Endothelial cell of umbilical vein (primary cell): ENCODE measurements around the gene CD226. TPM values are rescaled to one million over a fixed set of nuclear protein-coding genes. Genes with fewer than 3 reads are reported as not detected.

ENCODE experiments used
- BruUV-seq: library from RNA; stranded (reverse); fragments of 400-500 nt; replicated peaks from 2 replicates; lab custom pipeline; 2021; lab: Mats Ljungman, UMichigan
- CTCF ChIA-PET: fragments of 300-600, 350-600 bp; sonication (Branson Sonifier 250); formaldehyde crosslinking; loops from one replicate; lab custom pipeline; 2021; ENCODE audit warnings: antibody characterized with exemption, inconsistent platforms; lab: Charles Lee
- POLR2A ChIA-PET: fragments of 300-600, 350-600 bp; sonication (Branson Sonifier 250); formaldehyde crosslinking; loops from one replicate; lab custom pipeline; 2021; ENCODE audit warnings: antibody characterized with exemption, inconsistent platforms; lab: Charles Lee
- DNase-seq: peaks from one replicate; pipeline ENCODE4 v3.0.0-alpha.2; 2011; ENCODE audit warnings: low read depth, low spot score
- FAIRE-seq: peaks from 2 replicates; lab custom pipeline; 2011; peaks lifted over from hg19 to GRCh38; lab: Jason Lieb, UNC
- H2AFZ ChIP-seq: 2 replicates; pipeline ENCODE4 v1.6.0; 2012; ENCODE audit warnings: low read depth, low read length, control low read depth, inconsistent platforms
- H3K27ac ChIP-seq: 2 replicates; pipeline ENCODE4 v1.5.1; 2011; ENCODE audit warnings: low read depth, mild to moderate bottlenecking, control low read depth, low read length, moderate library complexity; ENCODE audit not compliant: insufficient read depth
- H3K27me3 ChIP-seq, 2 experiments: 2 replicates each; pipeline versions ENCODE4 v1.6.0 to v1.6.1; 2011; ENCODE audit warnings: low read length in 2 of 2, mixed read lengths in 1 of 2; ENCODE audit not compliant: control insufficient read depth in 2 of 2, insufficient read depth in 2 of 2
- H3K36me3 ChIP-seq, 2 experiments: 2 replicates in 1 of 2; 3 replicates in 1 of 2; pipeline ENCODE4 v1.5.1; 2011; ENCODE audit warnings: low read length in 2 of 2, mild to moderate bottlenecking in 1 of 2, moderate library complexity in 1 of 2; ENCODE audit not compliant: control insufficient read depth in 2 of 2, insufficient read depth in 2 of 2; ENCODE audit errors: extremely low read depth in 1 of 2
- H3K4me1 ChIP-seq: 3 replicates; pipeline ENCODE4 v1.5.1; 2011; ENCODE audit warnings: mild to moderate bottlenecking, low read length; ENCODE audit not compliant: control insufficient read depth, insufficient read depth; ENCODE audit errors: extremely low read depth
- H3K4me2 ChIP-seq: 2 replicates; pipeline ENCODE4 v1.6.1; 2011; ENCODE audit warnings: low read length, control low read depth, mixed read lengths; ENCODE audit not compliant: insufficient read depth
- H3K4me3 ChIP-seq, 3 experiments: fragments of 200-600 bp in 1 of 3; sonication (generic), shearing (Covaris generic) in 1 of 3; replicated peaks in 1 of 3; 2 replicates each; pipeline ENCODE4 v1.5.1; 2011 to 2016; ENCODE audit warnings: control low read depth in 3 of 3, low read length in 3 of 3, mild to moderate bottlenecking in 2 of 3, inconsistent platforms in 1 of 3, low read depth in 1 of 3, moderate library complexity in 1 of 3; ENCODE audit not compliant: insufficient read depth in 1 of 3
- H3K79me2 ChIP-seq: 2 replicates; pipeline ENCODE4 v1.6.0; 2012; ENCODE audit warnings: low read length, inconsistent platforms; ENCODE audit not compliant: control insufficient read depth, insufficient read depth
- H3K9ac ChIP-seq: replicated peaks from 2 replicates; pipeline ENCODE3; 2011; ENCODE audit warnings: low read length, control low read depth; ENCODE audit not compliant: insufficient read depth; ENCODE audit errors: extremely low read depth
- H3K9me1 ChIP-seq: replicated peaks from 3 replicates; pipeline ENCODE4 v1.6.0; 2011; ENCODE audit warnings: mild to moderate bottlenecking, low read length; ENCODE audit not compliant: control insufficient read depth, insufficient read depth; ENCODE audit errors: extremely low read depth
- H3K9me3 ChIP-seq: replicated peaks from 2 replicates; pipeline ENCODE4 v1.5.1; 2012; ENCODE audit warnings: low read length, inconsistent platforms; ENCODE audit not compliant: control insufficient read depth, insufficient read depth
- H4K20me1 ChIP-seq: replicated peaks from 2 replicates; pipeline ENCODE3; 2011; ENCODE audit warnings: mild to moderate bottlenecking, low read length; ENCODE audit not compliant: control insufficient read depth, insufficient read depth; ENCODE audit errors: extremely low read depth
- EZH2 ChIP-seq: IDR thresholded peaks from 2 replicates; pipeline ENCODE4 v1.6.1; 2012; ENCODE audit warnings: borderline replicate concordance, low read depth, mild to moderate bottlenecking, moderate library complexity, low read length, inconsistent platforms; ENCODE audit not compliant: severe bottlenecking
- FOS ChIP-seq: IDR thresholded peaks from 2 replicates; pipeline ENCODE4 v1.6.1; 2011; ENCODE audit warnings: mild to moderate bottlenecking, low read length, moderate library complexity, borderline replicate concordance; ENCODE audit not compliant: insufficient read depth
- GATA2 ChIP-seq: IDR thresholded peaks from 2 replicates; pipeline ENCODE4 v1.7.0; 2011; ENCODE audit warnings: low read depth, mild to moderate bottlenecking, moderate library complexity, mixed read lengths, low read length; ENCODE audit not compliant: insufficient read length, insufficient read depth
- JUN ChIP-seq: IDR thresholded peaks from 2 replicates; pipeline ENCODE4 v1.6.1; 2011; ENCODE audit warnings: borderline replicate concordance, low read depth; ENCODE audit not compliant: insufficient read length, insufficient read depth
- MYC ChIP-seq: IDR thresholded peaks from one replicate; pipeline ENCODE4 v1.6.1; 2011; ENCODE audit warnings: mild to moderate bottlenecking, low read depth, low read length
- POLR2A ChIP-seq: IDR thresholded peaks from 2 replicates; pipeline ENCODE4 v1.6.1; 2012; ENCODE audit warnings: low read depth, mild to moderate bottlenecking, control low read depth, low read length
- POLR2AphosphoS5 ChIP-seq: IDR thresholded peaks from 2 replicates; pipeline ENCODE4 v1.6.1; 2012; ENCODE audit warnings: low read depth, mild to moderate bottlenecking, control low read depth, low read length, moderate library complexity; ENCODE audit not compliant: insufficient read depth
- dilution Hi-C: fragments of 300-500 bp; cut with MboI; formaldehyde crosslinking; loops from one replicate; pipeline ENCODE4 v1.15.0; 2019; ENCODE audit warnings: low sequenced_read_pairs; ENCODE audit not compliant: extremely low pct_ligation_motif_present
- intact Hi-C: fragments of 100-400 bp; cut with micrococcal nuclease; formaldehyde crosslinking; loops from one replicate; pipeline ENCODE4 v1.10.0; 2022
- polyA plus RNA-seq, 4 experiments: library from polyadenylated mRNA; depleted of rRNA in 3 of 4; stranded (reverse) in 3 of 4; unstranded in 1 of 4; fragments of >200 nt; gene quantifications; 2 replicates each; pipeline versions ENCODE4 v1.2.1 to v1.2.3, GENCODE V29; 2011 to 2012; ENCODE audit warnings: missing spikeins in 1 of 4
- total RNA-seq: library from RNA; stranded (reverse); gene quantifications from 2 replicates; pipeline ENCODE4 v1.2.3, GENCODE V29; 2021
- TF ChIP-seq, protein P1 (sequence below): IDR thresholded peaks from 2 replicates; pipeline ENCODE4 v1.6.1; 2011; ENCODE audit not compliant: insufficient read depth, insufficient read length
- TF ChIP-seq, protein P2 (sequence below), 2 donors: IDR thresholded peaks; 1 replicate in 1 of 2; 2 replicates in 1 of 2; pipeline ENCODE4 v1.5.1; 2011; ENCODE audit warnings: low read length in 2 of 2, mild to moderate bottlenecking in 2 of 2, moderate library complexity in 2 of 2, control low read depth in 1 of 2, inconsistent platforms in 1 of 2, low read depth in 1 of 2; ENCODE audit not compliant: insufficient read depth in 1 of 2; ENCODE audit errors: extremely low read depth in 1 of 2

The CD226 gene
- total and polyA plus RNA-seq, 2 donors (not counting 3 experiments of a cell fraction or from before 2014, with no cell fraction given), result 0.20 TPM; not detected in 1

DNA sequence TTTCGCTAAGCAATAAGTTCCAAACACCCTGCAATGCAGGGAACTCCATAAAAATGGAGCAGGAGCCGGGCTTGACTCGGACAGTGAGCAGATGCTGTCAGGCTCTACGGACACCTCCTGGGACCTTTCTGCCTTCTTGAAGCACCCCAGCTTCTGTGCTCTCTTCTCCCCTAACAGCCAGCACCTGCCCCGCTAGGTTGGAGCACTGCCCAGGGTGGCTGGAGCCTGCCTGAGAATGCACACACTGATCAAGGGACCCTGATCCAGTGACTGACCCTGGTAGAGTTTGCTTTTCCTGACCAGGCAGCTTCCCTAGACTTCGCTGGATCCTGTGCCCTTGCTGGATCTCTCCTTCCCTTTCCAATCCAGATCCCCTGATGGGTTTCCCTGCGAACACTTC lies 40.9 kb downstream of the CD226 start:
- ChIA-PET POLR2A (no interaction called here), CTCF (no interaction called here)
- BruUV-seq, result no TSS peak
- Histone ChIP-seq H3K4me2 (no peak overlapping the region), H3K4me3 (no peak overlapping the region), H3K36me3 (no peaks in the 10 kb centered on the region), H3K27me3 (no peaks in the 10 kb centered on the region), H3K4me1 (no peaks in the 10 kb centered on the region), H3K9me1 (no peaks in the 10 kb centered on the region), H3K9ac (no peak overlapping the region), H4K20me1 (no peaks in the 10 kb centered on the region), H2AFZ (no peak overlapping the region), H3K27ac (no peak overlapping the region), H3K79me2 (no peaks in the 10 kb centered on the region), H3K9me3 (no peaks in the 10 kb centered on the region)
- FAIRE-seq (no peak), DNase-seq (no peak)
- dilution Hi-C loops (no loop called here), intact Hi-C loops (no loop called here)
- TF ChIP-seq FOS (no peak), JUN (no peak), GATA2 (no peak), POLR2AphosphoS5 (no peak), EZH2 (no peak), MYC (no peak), POLR2A (no peak)
- TF ChIP-seq, protein P1, sequence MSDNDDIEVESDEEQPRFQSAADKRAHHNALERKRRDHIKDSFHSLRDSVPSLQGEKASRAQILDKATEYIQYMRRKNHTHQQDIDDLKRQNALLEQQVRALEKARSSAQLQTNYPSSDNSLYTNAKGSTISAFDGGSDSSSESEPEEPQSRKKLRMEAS, result no peak
- TF ChIP-seq, protein P2, sequence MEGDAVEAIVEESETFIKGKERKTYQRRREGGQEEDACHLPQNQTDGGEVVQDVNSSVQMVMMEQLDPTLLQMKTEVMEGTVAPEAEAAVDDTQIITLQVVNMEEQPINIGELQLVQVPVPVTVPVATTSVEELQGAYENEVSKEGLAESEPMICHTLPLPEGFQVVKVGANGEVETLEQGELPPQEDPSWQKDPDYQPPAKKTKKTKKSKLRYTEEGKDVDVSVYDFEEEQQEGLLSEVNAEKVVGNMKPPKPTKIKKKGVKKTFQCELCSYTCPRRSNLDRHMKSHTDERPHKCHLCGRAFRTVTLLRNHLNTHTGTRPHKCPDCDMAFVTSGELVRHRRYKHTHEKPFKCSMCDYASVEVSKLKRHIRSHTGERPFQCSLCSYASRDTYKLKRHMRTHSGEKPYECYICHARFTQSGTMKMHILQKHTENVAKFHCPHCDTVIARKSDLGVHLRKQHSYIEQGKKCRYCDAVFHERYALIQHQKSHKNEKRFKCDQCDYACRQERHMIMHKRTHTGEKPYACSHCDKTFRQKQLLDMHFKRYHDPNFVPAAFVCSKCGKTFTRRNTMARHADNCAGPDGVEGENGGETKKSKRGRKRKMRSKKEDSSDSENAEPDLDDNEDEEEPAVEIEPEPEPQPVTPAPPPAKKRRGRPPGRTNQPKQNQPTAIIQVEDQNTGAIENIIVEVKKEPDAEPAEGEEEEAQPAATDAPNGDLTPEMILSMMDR (IDR thresholded peaks at IDR 0.05; ENCODE audit: extremely low read depth in 1 of 2, insufficient read depth in 1 of 2, low read depth in 1 of 2, low read length in 2 of 2), result no peak
